Neural progenitor cell (in vitro differentiated cells): ENCODE measurements around the gene TNK2. TPM values are rescaled to one million over a fixed set of nuclear protein-coding genes. Genes with fewer than 3 reads are reported as not detected.
"Not testable (repeated sequence)": the region's sequence is repeated elsewhere in the genome, so short reads cannot be mapped to it uniquely, and the experiment has no call there.

Experiments used
- DNase-seq: peaks from one replicate; pipeline ENCODE4 v3.0.0-alpha.2; 2016; ENCODE audit warnings: low spot score
- H2AFZ ChIP-seq: fragments of 200-600 bp; sonication (generic); replicated peaks from 2 replicates; pipeline ENCODE4 v1.6.1; 2016; ENCODE audit warnings: antibody characterized with exemption
- H3F3A ChIP-seq: fragments of 200-600 bp; sonication (generic); 2 replicates; pipeline ENCODE4 v1.6.1; 2016; ENCODE audit warnings: antibody characterized with exemption, low read depth
- H3K27ac ChIP-seq: fragments of 200-600 bp; sonication (generic); 2 replicates; pipeline ENCODE4 v1.5.1; 2016; ENCODE audit warnings: mild to moderate bottlenecking
- H3K27me3 ChIP-seq: fragments of 200-600 bp; sonication (generic); 2 replicates; pipeline ENCODE4 v1.6.1; 2016; ENCODE audit warnings: mild to moderate bottlenecking, moderate library complexity
- H3K36me3 ChIP-seq: fragments of 200-600 bp; sonication (generic); 2 replicates; pipeline ENCODE4 v1.5.1; 2016
- H3K4me1 ChIP-seq: fragments of 200-600 bp; sonication (generic); 2 replicates; pipeline ENCODE4 v1.6.1; 2016; ENCODE audit warnings: mixed run types
- H3K4me2 ChIP-seq: fragments of 200-600 bp; sonication (generic); 2 replicates; pipeline ENCODE4 v1.6.1; 2016
- H3K4me3 ChIP-seq: fragments of 200-600 bp; sonication (generic); 2 replicates; pipeline ENCODE4 v1.5.1; 2016
- H3K79me2 ChIP-seq: fragments of 200-600 bp; sonication (generic); 2 replicates; pipeline ENCODE4 v1.6.1; 2016; ENCODE audit warnings: low read depth
- H3K9ac ChIP-seq: fragments of 200-600 bp; sonication (generic); 2 replicates; pipeline ENCODE4 v1.6.1; 2016
- H3K9me3 ChIP-seq: fragments of 200-600 bp; sonication (generic); 2 replicates; pipeline ENCODE4 v1.5.1; 2016; ENCODE audit warnings: low read depth
- H4K20me1 ChIP-seq: fragments of 200-600 bp; sonication (generic); 2 replicates; pipeline ENCODE4 v1.6.1; 2016; ENCODE audit warnings: low read depth
- H3K27ac Mint-ChIP-seq: 3 replicates; pipeline ENCODE4 v1.8.0; 2021; ENCODE audit warnings: mixed read lengths
- H3K27me3 Mint-ChIP-seq: 2 replicates; pipeline ENCODE4 v1.8.0; 2022; ENCODE audit warnings: low read depth, mild to moderate bottlenecking, inconsistent platforms, moderate library complexity, mixed read lengths; ENCODE audit not compliant: insufficient read depth
- H3K36me3 Mint-ChIP-seq: 3 replicates; pipeline ENCODE4 v1.8.0; 2021; ENCODE audit warnings: mixed read lengths
- H3K4me1 Mint-ChIP-seq: 3 replicates; pipeline ENCODE4 v1.8.0; 2021; ENCODE audit warnings: mixed read lengths
- H3K4me3 Mint-ChIP-seq: 3 replicates; pipeline ENCODE4 v1.8.0; 2021; ENCODE audit warnings: mild to moderate bottlenecking, moderate library complexity, mixed read lengths
- H3K9me3 Mint-ChIP-seq: 3 replicates; pipeline ENCODE4 v1.8.0; 2020; ENCODE audit warnings: mixed read lengths
- EZH2 ChIP-seq: fragments of 200-600 bp; sonication (generic); IDR thresholded peaks from 2 replicates; pipeline ENCODE4 v1.6.1; 2017; ENCODE audit warnings: antibody characterized with exemption, mild to moderate bottlenecking, moderate library complexity
- EZH2phosphoT487 ChIP-seq: fragments of 200-600 bp; sonication (generic); IDR thresholded peaks from 2 replicates; pipeline ENCODE4 v1.6.1; 2017; ENCODE audit warnings: antibody characterized with exemption
- total RNA-seq: library from RNA; depleted of rRNA; stranded (reverse); fragments of >200 nt; gene quantifications from 2 replicates; pipeline ENCODE4 v1.2.3, GENCODE V29; 2015; ENCODE audit warnings: low replicate concordance
- TF ChIP-seq, protein P1 (sequence below): fragments of 200-600 bp; sonication (generic); IDR thresholded peaks from 2 replicates; pipeline ENCODE4 v1.5.1; 2017; ENCODE audit warnings: antibody characterized with exemption, mild to moderate bottlenecking

Gene TNK2
- total RNA-seq, 1 donor from 2014 or later = 5.4 TPM

DNA sequence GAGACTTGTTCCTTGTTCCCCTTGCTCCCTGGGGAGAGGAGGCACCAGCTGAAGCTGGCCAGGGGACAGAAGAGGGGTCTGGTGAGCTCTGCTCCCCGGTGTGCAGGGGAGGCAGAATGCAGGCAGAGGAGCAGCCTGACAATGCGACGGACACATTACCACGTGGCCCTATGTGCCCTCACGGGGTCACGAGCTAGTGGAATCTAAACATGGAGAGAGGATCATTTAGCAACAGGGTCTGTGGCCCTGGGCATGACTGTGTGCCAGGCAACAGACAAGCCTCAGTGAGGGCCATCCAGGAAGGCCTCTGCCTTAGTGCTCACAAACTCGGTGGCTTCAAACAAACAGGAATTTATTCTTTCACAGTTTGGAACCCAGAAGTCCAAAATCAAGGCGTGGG is 88.2 kb downstream of the TNK2 start:
- no peaks in the 10 kb centered on the region for H4K20me1 ChIP-seq
- peaks cover 4% of the 10 kb centered on the region for H3K4me1 Mint-ChIP-seq
- no peak overlapping the region for H3K27ac Mint-ChIP-seq
- H3K36me3 Mint-ChIP-seq = no peaks in the 10 kb centered on the region
- no peaks in the 10 kb centered on the region for H3K27me3 ChIP-seq
- no peaks in the 10 kb centered on the region for H3K27me3 Mint-ChIP-seq
- TF ChIP-seq EZH2 = no peak
- no peak overlapping the region for H3K9ac ChIP-seq
- no peak overlapping the region for H3K27ac ChIP-seq
- H3K9me3 Mint-ChIP-seq = no peaks in the 10 kb centered on the region
- no peaks in the 10 kb centered on the region for H3K79me2 ChIP-seq
- H2AFZ ChIP-seq = no peak overlapping the region
- H3K4me2 ChIP-seq = no peak overlapping the region
- H3K36me3 ChIP-seq = no peaks in the 10 kb centered on the region
- no peaks in the 10 kb centered on the region for H3K4me1 ChIP-seq
- no peak overlapping the region for H3K4me3 Mint-ChIP-seq
- no peaks in the 10 kb centered on the region for H3K9me3 ChIP-seq
- DNase-seq = no peak
- H3K4me3 ChIP-seq = no peak overlapping the region
- no peaks in the 10 kb centered on the region for H3F3A ChIP-seq

DNA sequence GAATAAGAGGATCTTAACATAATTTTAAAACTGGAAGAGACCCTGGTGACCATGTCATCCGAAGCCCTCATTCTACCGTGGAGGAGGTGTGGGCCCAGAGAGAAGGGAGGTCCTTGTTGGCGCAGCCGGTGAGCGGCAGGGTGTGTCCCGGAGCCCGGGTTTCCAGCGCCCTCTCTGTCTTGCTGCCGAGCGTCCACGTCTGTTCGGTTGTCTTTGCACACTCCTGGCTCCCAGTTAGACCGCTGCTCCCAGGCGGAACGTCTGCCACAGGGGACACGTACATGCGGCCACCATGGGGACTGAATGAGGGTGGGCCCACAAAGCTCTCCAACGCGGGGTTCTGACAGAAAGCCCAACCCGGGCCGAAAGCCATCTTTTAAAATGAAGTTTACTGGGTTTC is 90.0 kb downstream of the TNK2 start:
- Histone ChIP-seq H3K79me2 (no peaks in the 10 kb centered on the region), H3K4me1 (no peaks in the 10 kb centered on the region), H3F3A (no peaks in the 10 kb centered on the region), H3K4me2 (no peak overlapping the region), H3K9ac (no peak overlapping the region), H3K27ac (no peak overlapping the region), H4K20me1 (no peaks in the 10 kb centered on the region), H3K4me3 (no peak overlapping the region), H2AFZ (no peak overlapping the region), H3K36me3 (no peaks in the 10 kb centered on the region), H3K9me3 (no peaks in the 10 kb centered on the region), H3K27me3 (no peaks in the 10 kb centered on the region)
- Mint-ChIP-seq H3K9me3 (no peaks in the 10 kb centered on the region), H3K27ac (no peak overlapping the region), H3K4me1 (no peaks in the 10 kb centered on the region), H3K36me3 (no peaks in the 10 kb centered on the region), H3K4me3 (no peak overlapping the region), H3K27me3 (peaks cover 2% of the 10 kb centered on the region)
- TF ChIP-seq EZH2phosphoT487 (no peak), EZH2 (no peak)
- TF ChIP-seq, protein P1, sequence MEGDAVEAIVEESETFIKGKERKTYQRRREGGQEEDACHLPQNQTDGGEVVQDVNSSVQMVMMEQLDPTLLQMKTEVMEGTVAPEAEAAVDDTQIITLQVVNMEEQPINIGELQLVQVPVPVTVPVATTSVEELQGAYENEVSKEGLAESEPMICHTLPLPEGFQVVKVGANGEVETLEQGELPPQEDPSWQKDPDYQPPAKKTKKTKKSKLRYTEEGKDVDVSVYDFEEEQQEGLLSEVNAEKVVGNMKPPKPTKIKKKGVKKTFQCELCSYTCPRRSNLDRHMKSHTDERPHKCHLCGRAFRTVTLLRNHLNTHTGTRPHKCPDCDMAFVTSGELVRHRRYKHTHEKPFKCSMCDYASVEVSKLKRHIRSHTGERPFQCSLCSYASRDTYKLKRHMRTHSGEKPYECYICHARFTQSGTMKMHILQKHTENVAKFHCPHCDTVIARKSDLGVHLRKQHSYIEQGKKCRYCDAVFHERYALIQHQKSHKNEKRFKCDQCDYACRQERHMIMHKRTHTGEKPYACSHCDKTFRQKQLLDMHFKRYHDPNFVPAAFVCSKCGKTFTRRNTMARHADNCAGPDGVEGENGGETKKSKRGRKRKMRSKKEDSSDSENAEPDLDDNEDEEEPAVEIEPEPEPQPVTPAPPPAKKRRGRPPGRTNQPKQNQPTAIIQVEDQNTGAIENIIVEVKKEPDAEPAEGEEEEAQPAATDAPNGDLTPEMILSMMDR = no peak
- DNase-seq = no peak

DNA sequence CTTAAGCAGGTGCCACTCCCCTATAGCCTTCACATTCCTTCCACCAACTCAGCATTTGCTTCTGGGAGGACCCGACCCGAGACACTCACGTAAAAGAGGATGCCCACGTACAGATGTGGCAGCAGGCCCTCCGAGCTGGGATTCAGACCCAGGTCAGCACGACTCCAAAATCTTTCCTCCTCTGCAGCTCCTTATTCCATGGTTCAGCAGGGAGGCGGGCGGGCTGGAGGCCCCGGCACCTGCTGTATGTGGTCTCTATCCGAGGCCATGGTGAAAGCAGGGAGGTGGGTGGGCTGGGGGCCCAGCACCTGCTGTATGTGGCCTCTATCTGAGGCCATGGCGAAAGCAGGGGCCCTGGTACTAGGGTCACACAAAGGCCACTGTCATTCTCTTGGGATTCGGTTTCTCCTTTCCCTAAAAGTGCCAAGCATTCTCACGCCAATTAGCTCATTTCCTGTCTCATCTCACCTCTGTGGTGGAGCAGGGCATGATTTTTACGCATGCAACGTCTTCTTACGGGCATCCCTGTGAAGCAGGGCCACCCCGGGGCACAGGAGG is 90.7 kb downstream of the TNK2 start:
- H3K4me3 ChIP-seq = no peak overlapping the region
- no peaks in the 10 kb centered on the region for H3K79me2 ChIP-seq
- H3K9me3 Mint-ChIP-seq = no peaks in the 10 kb centered on the region
- H3K27me3 ChIP-seq = no peaks in the 10 kb centered on the region
- H3K27me3 Mint-ChIP-seq = peaks cover 5% of the 10 kb centered on the region
- H3K4me1 ChIP-seq = no peaks in the 10 kb centered on the region
- no peak overlapping the region for H2AFZ ChIP-seq
- TF ChIP-seq EZH2 (no peak), EZH2phosphoT487 (no peak)
- TF ChIP-seq, protein P1 = no peak
- H3K4me3 Mint-ChIP-seq = no peak overlapping the region
- no peaks in the 10 kb centered on the region for H4K20me1 ChIP-seq
- H3K36me3 ChIP-seq = no peaks in the 10 kb centered on the region
- no peak overlapping the region for H3K27ac Mint-ChIP-seq
- no peaks in the 10 kb centered on the region for H3K4me1 Mint-ChIP-seq
- H3K4me2 ChIP-seq = no peak overlapping the region
- H3K36me3 Mint-ChIP-seq = no peaks in the 10 kb centered on the region
- H3K9ac ChIP-seq = no peak overlapping the region
- H3F3A ChIP-seq = no peaks in the 10 kb centered on the region
- no peak overlapping the region for H3K27ac ChIP-seq
- no peaks in the 10 kb centered on the region for H3K9me3 ChIP-seq
- DNase-seq = peak; percentile 1

DNA sequence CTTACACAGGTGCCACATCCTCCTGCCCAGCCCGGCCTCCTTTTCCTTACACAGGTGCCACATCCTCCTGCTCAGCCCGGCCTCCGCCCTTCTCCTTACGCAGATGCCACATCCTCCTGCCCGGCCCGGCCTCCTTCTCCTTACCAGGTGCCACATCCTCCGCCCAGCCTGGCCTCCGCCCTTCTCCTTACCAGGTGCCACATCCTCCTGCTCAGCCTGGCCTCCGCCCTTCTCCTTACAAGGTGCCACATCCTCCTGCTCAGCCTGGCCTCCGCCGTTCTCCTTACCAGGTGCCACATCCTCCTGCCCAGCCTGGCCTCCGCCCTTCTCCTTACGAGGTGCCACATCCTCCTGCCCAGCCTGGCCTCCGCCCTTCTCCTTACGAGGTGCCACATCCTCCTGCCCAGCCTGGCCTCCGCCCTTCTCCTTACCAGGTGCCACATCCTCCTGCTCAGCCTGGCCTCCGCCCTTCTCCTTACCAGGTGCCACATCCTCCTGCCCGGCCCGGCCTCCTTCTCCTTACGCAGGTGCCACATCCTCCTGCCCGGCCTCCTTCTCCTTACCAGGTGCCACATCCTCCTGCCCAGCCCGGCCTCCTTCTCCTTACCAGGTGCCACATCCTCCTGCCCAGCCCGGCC is 92.0 kb downstream of the TNK2 start:
- H3K36me3 ChIP-seq, H3K4me3 Mint-ChIP-seq, H3K79me2 ChIP-seq, H3K27me3 ChIP-seq, H2AFZ ChIP-seq, H3K4me2 ChIP-seq, H3K4me1 Mint-ChIP-seq, H4K20me1 ChIP-seq, H3K4me1 ChIP-seq, DNase-seq, H3F3A ChIP-seq, H3K9me3 ChIP-seq, H3K9me3 Mint-ChIP-seq, H3K9ac ChIP-seq, H3K27ac Mint-ChIP-seq, H3K36me3 Mint-ChIP-seq, H3K27ac ChIP-seq, H3K27me3 Mint-ChIP-seq, H3K4me3 ChIP-seq: not testable (repeated sequence)
